Measurements from ENCODE around the gene PTPRN2. TPM values are rescaled to one million over a fixed set of nuclear protein-coding genes. Genes with fewer than 3 reads are reported as not detected.

PTPRN2 gene
- total RNA-seq, 1 donor from 2014 or later = 0.41 TPM

GRCh38 chr7:157750291-157750690, 837.3 kb downstream of the PTPRN2 start:
- H3K27ac Mint-ChIP-seq = no peak overlapping the region
- no peak overlapping the region for H3K4me3 Mint-ChIP-seq
- intact Hi-C loops (cut with micrococcal nuclease) = no loop called here
- no peaks in the 10 kb centered on the region for H3K36me3 Mint-ChIP-seq (ENCODE audit: low read depth)
- H3K27me3 Mint-ChIP-seq (ENCODE audit: insufficient read depth) = no peaks in the 10 kb centered on the region
- H3K4me1 Mint-ChIP-seq (ENCODE audit: low read depth) = no peaks in the 10 kb centered on the region
- DNase-seq (ENCODE audit: low spot score) = no peak
- H3K9me3 Mint-ChIP-seq = no peaks in the 10 kb centered on the region

GRCh38 chr7:157745721-157746709, 841.6 kb downstream of the PTPRN2 start:
- intact Hi-C loops (cut with micrococcal nuclease) = no loop called here

GRCh38 chr7:157744786-157745601, 842.6 kb downstream of the PTPRN2 start:
- H3K4me1 Mint-ChIP-seq (ENCODE audit: low read depth) = no peaks in the 10 kb centered on the region
- no peak overlapping the region for H3K4me3 Mint-ChIP-seq
- H3K27ac Mint-ChIP-seq = no peak overlapping the region
- no peaks in the 10 kb centered on the region for H3K9me3 Mint-ChIP-seq
- H3K27me3 Mint-ChIP-seq (ENCODE audit: insufficient read depth) = peaks cover 2% of the 10 kb centered on the region
- intact Hi-C loops (cut with micrococcal nuclease) = no loop called here
- H3K36me3 Mint-ChIP-seq (ENCODE audit: low read depth) = no peaks in the 10 kb centered on the region
- no peak for DNase-seq (ENCODE audit: low spot score)

More at GRCh38 chr7:157745721-157746709, 841.6 kb downstream of the PTPRN2 start:
- Mint-ChIP-seq H3K4me3 (no peak overlapping the region), H3K27me3 (ENCODE audit: insufficient read depth) (peaks cover 2% of the 10 kb centered on the region), H3K36me3 (ENCODE audit: low read depth) (no peaks in the 10 kb centered on the region), H3K9me3 (no peaks in the 10 kb centered on the region), H3K27ac (no peak overlapping the region), H3K4me1 (ENCODE audit: low read depth) (no peaks in the 10 kb centered on the region)
- no peak for DNase-seq (ENCODE audit: low spot score)

GRCh38 chr7:157743781-157744525, 843.7 kb downstream of the PTPRN2 start:
- H3K27me3 Mint-ChIP-seq (ENCODE audit: insufficient read depth) = peaks cover 2% of the 10 kb centered on the region
- no peak overlapping the region for H3K27ac Mint-ChIP-seq
- no peak for DNase-seq (ENCODE audit: low spot score)
- H3K9me3 Mint-ChIP-seq = no peaks in the 10 kb centered on the region
- H3K36me3 Mint-ChIP-seq (ENCODE audit: low read depth) = no peaks in the 10 kb centered on the region
- intact Hi-C loops (cut with micrococcal nuclease) = no loop called here
- H3K4me1 Mint-ChIP-seq (ENCODE audit: low read depth) = no peaks in the 10 kb centered on the region
- no peak overlapping the region for H3K4me3 Mint-ChIP-seq

DNA sequence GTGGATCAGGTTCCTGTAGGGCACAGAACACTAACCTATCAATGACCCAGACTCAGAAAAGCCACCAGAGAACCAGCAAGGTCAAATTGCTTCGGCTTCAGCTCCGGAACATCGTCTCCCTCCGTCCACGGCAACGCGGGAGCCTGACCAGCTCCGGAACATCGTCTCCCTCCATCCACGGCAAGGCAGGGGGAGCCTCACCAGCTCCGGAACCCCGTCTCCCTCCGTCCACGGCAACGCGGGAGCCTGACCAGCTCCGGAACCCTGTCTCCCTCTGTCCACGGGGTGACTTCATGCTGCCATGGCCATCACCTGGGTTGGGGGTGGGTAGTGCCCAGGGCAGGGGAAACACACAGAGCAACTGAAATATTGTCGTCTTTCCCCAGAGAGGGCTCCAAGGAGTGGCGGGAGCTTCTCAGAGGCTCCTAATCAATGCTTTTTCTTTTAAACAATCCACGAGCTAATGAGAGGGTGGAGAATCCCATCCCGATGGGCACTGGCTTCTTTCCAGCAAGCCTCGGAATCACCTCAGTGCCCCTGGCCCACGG, 847.3 kb downstream of the PTPRN2 start:
- Mint-ChIP-seq H3K4me1 (ENCODE audit: low read depth) (no peaks in the 10 kb centered on the region), H3K4me3 (no peak overlapping the region), H3K27me3 (ENCODE audit: insufficient read depth) (peaks cover 8% of the 10 kb centered on the region), H3K27ac (no peak overlapping the region), H3K9me3 (no peaks in the 10 kb centered on the region), H3K36me3 (ENCODE audit: low read depth) (no peaks in the 10 kb centered on the region)
- no peak for DNase-seq (ENCODE audit: low spot score)
- intact Hi-C loops (cut with micrococcal nuclease) = no loop called here

DNA sequence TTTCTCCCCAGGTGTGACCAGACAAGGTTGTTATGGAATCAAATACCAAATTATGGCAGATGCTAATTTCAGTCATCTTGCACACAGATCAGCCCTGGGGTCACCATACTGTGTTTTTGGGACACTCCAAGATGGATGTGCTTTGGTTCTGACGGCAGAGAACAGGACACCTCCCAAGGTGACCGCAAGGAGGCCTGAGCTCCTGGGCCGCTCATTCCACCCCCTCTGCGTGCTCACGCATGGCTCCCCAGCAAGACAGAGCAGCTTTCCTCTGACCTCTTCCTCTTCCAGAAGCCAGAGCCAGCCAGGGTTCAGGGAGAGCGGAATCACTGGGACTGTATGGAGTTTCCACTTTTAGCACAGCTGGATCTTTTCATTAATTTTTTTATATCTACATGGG, 848.0 kb downstream of the PTPRN2 start:
- no peaks in the 10 kb centered on the region for H3K36me3 Mint-ChIP-seq (ENCODE audit: low read depth)

DNA sequence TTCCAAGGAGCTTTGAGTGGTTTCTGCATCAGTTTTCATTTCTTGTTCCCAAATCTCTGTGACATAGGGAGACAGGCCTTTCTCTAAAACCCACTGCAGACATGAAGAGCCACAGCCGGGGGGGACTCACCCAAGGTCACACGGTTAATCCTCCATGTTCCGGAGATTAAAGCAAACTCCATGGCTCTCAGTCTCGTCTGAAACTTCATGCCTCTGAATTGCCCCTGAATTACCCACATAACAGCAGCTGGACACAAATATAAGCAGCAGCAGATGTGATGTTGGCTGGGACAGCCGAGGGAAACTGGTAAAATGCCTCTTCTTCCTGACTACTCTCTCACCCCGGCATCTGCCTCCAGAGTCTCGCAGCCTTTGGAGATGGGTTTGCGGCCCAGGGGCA, 848.6 kb downstream of the PTPRN2 start:
- H3K27me3 Mint-ChIP-seq (ENCODE audit: insufficient read depth) = peaks cover 10% of the 10 kb centered on the region
- H3K4me1 Mint-ChIP-seq (ENCODE audit: low read depth) = no peaks in the 10 kb centered on the region
- no peaks in the 10 kb centered on the region for H3K9me3 Mint-ChIP-seq
- H3K4me3 Mint-ChIP-seq = no peak overlapping the region
- no peak overlapping the region for H3K27ac Mint-ChIP-seq
- intact Hi-C loops (cut with micrococcal nuclease) = no loop called here
- no peaks in the 10 kb centered on the region for H3K36me3 Mint-ChIP-seq (ENCODE audit: low read depth)
- DNase-seq (ENCODE audit: low spot score) = no peak

More for the DNA sequence above, 848.0 kb downstream of the PTPRN2 start:
- intact Hi-C loops (cut with micrococcal nuclease) = no loop called here
- Mint-ChIP-seq H3K9me3 (no peaks in the 10 kb centered on the region), H3K27ac (no peak overlapping the region), H3K27me3 (ENCODE audit: insufficient read depth) (peaks cover 10% of the 10 kb centered on the region), H3K4me3 (no peak overlapping the region), H3K4me1 (ENCODE audit: low read depth) (no peaks in the 10 kb centered on the region)
- DNase-seq (ENCODE audit: low spot score) = no peak

GRCh38 chr7:157738066-157738460, 849.6 kb downstream of the PTPRN2 start:
- intact Hi-C loops (cut with micrococcal nuclease) = no loop called here
- Mint-ChIP-seq H3K4me1 (ENCODE audit: low read depth) (no peaks in the 10 kb centered on the region), H3K27ac (no peak overlapping the region), H3K27me3 (ENCODE audit: insufficient read depth) (peaks cover 10% of the 10 kb centered on the region), H3K4me3 (no peak overlapping the region), H3K36me3 (ENCODE audit: low read depth) (no peaks in the 10 kb centered on the region), H3K9me3 (no peaks in the 10 kb centered on the region)
- DNase-seq (ENCODE audit: low spot score) = no peak

DNA sequence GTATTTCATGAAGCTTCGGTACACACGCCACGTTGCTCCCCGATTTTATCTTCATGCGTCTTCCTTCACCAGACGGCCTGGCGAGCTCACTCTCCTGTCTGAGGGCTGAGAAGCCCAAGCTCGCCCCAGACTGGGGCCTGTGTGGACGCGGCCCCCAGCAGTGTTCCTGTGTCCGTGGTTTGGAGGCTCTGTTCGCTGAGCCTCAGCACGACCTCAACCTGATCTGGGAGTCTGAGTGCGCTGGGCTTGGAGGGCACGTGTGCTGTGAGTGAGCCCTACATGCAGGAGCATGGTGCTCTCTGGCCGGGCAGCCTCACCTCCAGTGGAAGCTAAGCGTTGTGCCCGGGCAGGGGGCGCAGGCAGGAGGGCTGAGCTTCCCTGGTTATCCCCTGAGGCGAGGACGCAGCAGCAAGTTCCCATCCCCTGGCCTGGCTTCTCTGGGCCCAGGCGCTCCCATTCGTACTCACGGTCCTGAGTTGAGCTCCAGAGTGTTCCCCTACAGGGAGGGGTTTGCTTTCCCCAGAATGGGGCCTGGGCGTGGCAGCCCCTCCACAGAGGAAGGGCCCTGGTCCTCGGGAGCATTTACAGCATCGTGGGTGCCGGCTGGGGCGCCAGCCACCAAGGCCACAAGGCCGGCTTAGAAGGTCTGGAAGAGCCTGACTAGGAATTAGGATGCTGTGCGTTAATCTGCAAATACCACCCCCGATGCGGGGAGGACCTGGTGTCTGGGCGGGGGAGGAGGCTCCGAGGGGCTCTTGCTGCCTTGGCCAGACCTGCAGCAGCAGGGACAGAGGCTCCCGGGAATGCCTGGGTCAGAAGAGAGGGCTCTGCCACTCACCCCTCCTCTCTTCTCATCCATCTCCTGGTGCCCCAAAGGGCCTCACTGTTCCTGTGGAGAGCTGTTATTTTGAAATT, 850.2 kb downstream of the PTPRN2 start:
- H3K4me1 Mint-ChIP-seq (ENCODE audit: low read depth) = no peaks in the 10 kb centered on the region
- H3K27me3 Mint-ChIP-seq (ENCODE audit: insufficient read depth) = peaks cover 10% of the 10 kb centered on the region
- H3K9me3 Mint-ChIP-seq = no peaks in the 10 kb centered on the region
- no peaks in the 10 kb centered on the region for H3K36me3 Mint-ChIP-seq (ENCODE audit: low read depth)
- H3K27ac Mint-ChIP-seq = no peak overlapping the region
- H3K4me3 Mint-ChIP-seq = no peak overlapping the region
- intact Hi-C loops (cut with micrococcal nuclease) = no loop called here
- DNase-seq (ENCODE audit: low spot score) = no peak

DNA sequence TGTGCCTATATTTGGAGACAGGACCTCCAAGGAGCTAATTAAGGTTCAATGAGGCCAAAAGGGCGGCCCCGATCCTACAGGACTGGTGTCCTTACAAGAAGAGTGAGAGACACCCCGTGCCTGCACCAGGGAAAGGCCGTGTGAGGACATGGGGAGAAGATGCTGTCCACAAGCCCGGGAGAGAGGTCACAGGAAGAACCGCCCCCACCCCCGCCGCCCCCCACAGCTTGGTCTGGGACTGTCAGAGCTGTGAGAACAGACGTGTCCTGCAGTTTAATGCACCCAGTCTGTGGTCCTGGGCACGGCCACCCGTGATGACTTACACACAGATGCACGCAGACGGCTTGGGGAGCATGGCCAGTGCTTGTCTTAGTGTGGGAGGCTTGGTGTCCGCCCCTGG, 851.3 kb downstream of the PTPRN2 start:
- Mint-ChIP-seq H3K9me3 (no peaks in the 10 kb centered on the region), H3K27ac (no peak overlapping the region), H3K36me3 (ENCODE audit: low read depth) (no peaks in the 10 kb centered on the region), H3K4me1 (ENCODE audit: low read depth) (no peaks in the 10 kb centered on the region), H3K4me3 (no peak overlapping the region), H3K27me3 (ENCODE audit: insufficient read depth) (peaks cover 8% of the 10 kb centered on the region)
- intact Hi-C loops (cut with micrococcal nuclease) = no loop called here
- DNase-seq (ENCODE audit: low spot score) = no peak

DNA sequence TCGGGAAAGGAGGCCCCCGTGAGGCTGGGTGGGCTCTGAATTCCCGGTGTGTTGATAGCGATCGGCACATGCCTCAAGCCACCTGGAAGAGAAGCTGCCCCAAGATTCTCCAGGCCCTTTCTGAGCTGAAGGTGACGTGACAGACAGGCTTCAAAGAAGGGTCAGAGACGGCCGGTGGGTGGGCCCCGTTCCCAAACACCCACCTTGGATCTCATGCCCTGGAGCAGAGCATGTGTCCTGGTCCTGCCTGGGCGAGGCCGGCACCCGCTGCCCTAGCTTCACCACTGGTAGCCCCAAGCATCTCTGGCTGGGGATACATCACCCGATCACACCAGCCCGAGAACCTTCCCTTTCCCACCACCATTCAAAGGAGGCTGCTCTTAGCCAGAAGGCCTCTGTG, 851.8 kb downstream of the PTPRN2 start:
- Mint-ChIP-seq H3K9me3 (no peaks in the 10 kb centered on the region), H3K36me3 (ENCODE audit: low read depth) (no peaks in the 10 kb centered on the region), H3K27me3 (ENCODE audit: insufficient read depth) (peaks cover 8% of the 10 kb centered on the region), H3K4me3 (no peak overlapping the region), H3K27ac (no peak overlapping the region), H3K4me1 (ENCODE audit: low read depth) (no peaks in the 10 kb centered on the region)
- no peak for DNase-seq (ENCODE audit: low spot score)
- intact Hi-C loops (cut with micrococcal nuclease) = no loop called here

Measured in activated T-helper 1 cell treated with anti-CD3 and anti-CD28 coated beads, Interleukin-12 subunit alpha, Interleukin-12 subunit beta, Interleukin-2, Interleukin-4 antibody, amounts not matched to agents 30 ng/mL and 10 ng/mL and 1 ng/mL, durations not matched to agents 14 hours and 24 hours and 36 hours (primary cell).